ENCODE data around the gene DGKD. TPM values are rescaled to one million over a fixed set of nuclear protein-coding genes. Genes with fewer than 3 reads are reported as not detected.

Gene DGKD
- 9.7 and 16.0 TPM in 2 replicates for total RNA-seq (2014; rRNA removed; shearing (Covaris generic))

DNA sequence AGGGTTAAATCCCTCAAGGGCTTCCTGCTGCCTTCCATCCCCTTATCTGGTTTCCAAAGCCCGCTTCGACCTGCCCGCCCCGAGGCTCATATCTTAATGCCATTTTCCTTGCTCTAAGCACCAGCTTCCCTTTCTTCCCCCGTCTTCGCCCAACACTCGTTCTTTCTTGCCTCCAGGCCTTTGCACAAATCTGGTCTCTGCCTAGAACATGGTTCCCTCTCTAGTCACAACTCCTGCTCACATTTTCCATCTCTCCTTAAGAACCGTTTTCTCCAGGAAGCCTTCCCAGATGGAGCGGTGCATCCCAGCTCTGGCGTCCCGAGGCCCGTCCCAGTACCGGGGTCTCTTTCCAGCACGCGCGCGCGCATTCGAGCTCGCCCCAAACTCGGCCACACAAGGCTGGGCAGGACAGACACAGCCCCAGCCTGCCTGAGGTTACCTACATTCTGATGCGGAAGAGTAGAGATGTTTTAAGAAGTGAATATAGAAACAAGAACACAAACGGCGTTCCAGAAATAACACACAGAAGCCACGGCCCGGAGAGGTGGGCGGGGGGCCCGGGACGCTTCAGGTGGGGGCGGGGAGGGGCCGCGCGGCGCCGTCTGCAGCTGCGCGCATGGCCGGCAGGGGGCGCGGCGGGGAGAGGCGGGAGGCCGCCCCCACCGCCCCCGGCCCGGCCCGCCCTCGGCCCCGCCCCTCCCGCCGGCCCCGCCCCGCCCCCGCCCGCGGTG is at the start of gene DGKD:
Gene DGKD (plus strand): TSS at position 726 of the 731 bp plus-strand sequence. CDS start 25 bp downstream, outside the sequence.
- peak within 1 kb of the TSS; percentile 51; the same call in 1 of the 2 replicates for H3K27ac ChIP-seq
- no peaks in the 10 kb centered on the region for H3K9me3 ChIP-seq (replicated peaks)
- no peaks in the 10 kb centered on the region for H3K27me3 ChIP-seq (replicated peaks)
- peaks cover 31% of the 10 kb centered on the region for H3K4me1 ChIP-seq (replicated peaks)
- DNase-seq (ENCODE audit: low read depth in 1 of 2, low spot score in 2 of 2): peak; percentile 50 to 54
- peak within 1 kb of the TSS; percentile 58 for H3K4me3 ChIP-seq
- peaks cover 10% of the 10 kb centered on the region; the same call in 1 of the 2 replicates for H3K36me3 ChIP-seq

DNA sequence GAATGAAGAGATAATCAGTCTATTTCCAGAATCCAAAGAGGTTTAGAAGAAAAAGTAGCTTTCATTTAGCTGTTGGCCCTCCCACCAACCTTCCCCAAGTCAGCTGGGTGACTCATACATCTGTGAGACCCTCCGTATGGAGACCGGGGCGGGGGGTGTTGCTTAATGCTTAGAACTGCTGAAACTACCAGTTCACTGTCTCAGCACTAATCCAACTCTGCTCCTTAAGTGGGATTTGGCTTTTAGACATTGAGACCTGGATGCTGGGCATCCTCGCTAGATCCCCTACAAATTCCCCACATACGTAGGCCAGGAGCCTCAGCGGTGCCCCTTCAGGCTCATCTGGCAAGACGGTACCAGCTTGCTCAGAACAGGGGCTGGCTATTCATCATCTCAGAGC is 46.7 kb upstream of the DGKD start, which contains the start of gene SAG:
Gene SAG (plus strand): TSS at position 252 of the 400 bp plus-strand sequence. CDS start 1,374 bp downstream, outside the sequence.
- Histone ChIP-seq H3K9me3 (replicated peaks) (no peaks in the 10 kb centered on the region), H3K4me3 (no peak within 1 kb of the TSS), H3K27me3 (replicated peaks) (no peaks in the 10 kb centered on the region), H3K27ac (no peak within 1 kb of the TSS), H3K36me3 (no peaks in the 10 kb centered on the region), H3K4me1 (replicated peaks) (no peaks in the 10 kb centered on the region)
- DNase-seq (ENCODE audit: low read depth in 1 of 2, low spot score in 2 of 2): no peak

- H3K4me3 ChIP-seq: no peak overlapping the region
- no peak for DNase-seq (ENCODE audit: low read depth in 1 of 2, low spot score in 2 of 2)
- no peak overlapping the region for H3K27ac ChIP-seq
- H3K9me3 ChIP-seq (replicated peaks): no peaks in the 10 kb centered on the region
- no peaks in the 10 kb centered on the region for H3K4me1 ChIP-seq (replicated peaks)
- H3K27me3 ChIP-seq (replicated peaks): no peaks in the 10 kb centered on the region
- no peaks in the 10 kb centered on the region for H3K36me3 ChIP-seq
Observed at GRCh38 chr2:233311241-233311926, 42.9 kb upstream of the DGKD start.

DNA sequence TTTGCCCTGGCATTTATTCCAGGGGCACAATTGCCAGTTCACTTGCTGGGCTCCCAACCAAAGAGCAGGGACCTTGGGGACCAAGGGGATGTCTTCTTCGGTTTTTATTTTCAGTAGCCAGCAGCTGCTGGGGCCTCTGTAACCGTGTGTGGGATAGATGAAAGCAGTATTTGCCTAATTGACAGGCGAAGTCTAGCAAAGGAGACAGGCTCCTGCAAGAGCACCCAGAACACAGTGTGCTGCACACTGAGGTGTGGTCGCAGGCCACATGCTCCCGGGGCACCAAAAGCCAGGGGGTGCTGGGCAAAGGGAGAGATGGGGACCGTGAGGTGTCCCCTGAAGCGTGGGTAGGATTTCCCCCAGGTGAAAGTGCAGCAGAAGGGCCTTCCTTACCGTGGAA is 41.4 kb upstream of the DGKD start:
- H3K36me3 ChIP-seq: no peaks in the 10 kb centered on the region

DNA sequence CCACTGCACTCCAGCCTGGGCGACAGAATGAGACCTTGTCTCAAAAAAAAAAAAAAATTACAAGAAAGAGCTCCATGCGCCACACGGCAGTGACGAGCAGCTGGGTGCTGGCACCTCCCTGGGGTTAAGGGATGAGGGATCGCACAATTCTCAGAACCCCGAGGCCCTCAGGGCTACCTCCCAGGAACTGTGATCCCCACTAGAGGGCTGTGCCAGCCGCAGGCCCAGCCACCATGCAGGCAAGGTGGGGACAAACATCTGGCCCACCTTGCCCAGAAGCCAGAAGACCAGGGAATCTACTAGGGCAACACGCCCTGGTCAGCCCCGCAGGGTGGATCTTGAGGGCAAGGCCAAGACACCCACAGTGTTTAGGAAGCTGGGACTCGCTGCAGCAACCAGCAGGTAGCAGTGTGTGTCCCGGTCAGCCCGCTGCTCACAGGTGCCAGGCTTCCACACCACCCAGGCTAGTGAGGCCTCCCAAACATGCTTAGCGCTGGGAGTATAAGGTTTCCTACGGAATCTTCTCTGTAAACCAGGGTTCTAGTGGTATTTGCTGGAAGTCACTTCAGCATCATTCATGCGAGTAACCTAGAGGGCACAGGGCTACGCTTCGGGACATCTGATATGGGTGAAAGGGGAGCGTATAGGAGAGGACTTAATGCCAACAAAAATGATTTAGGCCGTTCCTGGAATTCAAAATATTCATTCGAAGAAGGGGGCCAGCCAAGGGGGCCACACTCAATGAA is 39.9 kb upstream of the DGKD start:
- no peak overlapping the region for H3K27ac ChIP-seq

More for the DNA sequence above, 41.4 kb upstream of the DGKD start:
- no peaks in the 10 kb centered on the region for H3K9me3 ChIP-seq (replicated peaks)
- H3K4me1 ChIP-seq (replicated peaks): no peaks in the 10 kb centered on the region
- no peaks in the 10 kb centered on the region for H3K27me3 ChIP-seq (replicated peaks)
- DNase-seq (ENCODE audit: low read depth in 1 of 2, low spot score in 2 of 2): no peak
- H3K4me3 ChIP-seq: no peak overlapping the region
- no peak overlapping the region for H3K27ac ChIP-seq

GRCh38 chr2:233317196-233317943 is 36.9 kb upstream of the DGKD start:
- Histone ChIP-seq H3K36me3 (no peaks in the 10 kb centered on the region), H3K27me3 (replicated peaks) (no peaks in the 10 kb centered on the region), H3K27ac (no peak overlapping the region), H3K4me3 (no peak overlapping the region), H3K4me1 (replicated peaks) (peaks cover 5% of the 10 kb centered on the region; the same call in 1 of the 2 replicates), H3K9me3 (replicated peaks) (no peaks in the 10 kb centered on the region)
- DNase-seq (ENCODE audit: low read depth in 1 of 2, low spot score in 2 of 2): no peak

More for the DNA sequence above, 39.9 kb upstream of the DGKD start:
- Histone ChIP-seq H3K9me3 (replicated peaks) (no peaks in the 10 kb centered on the region), H3K4me1 (replicated peaks) (no peaks in the 10 kb centered on the region), H3K4me3 (no peak overlapping the region), H3K36me3 (no peaks in the 10 kb centered on the region), H3K27me3 (replicated peaks) (no peaks in the 10 kb centered on the region)
- DNase-seq (ENCODE audit: low read depth in 1 of 2, low spot score in 2 of 2): no peak

DNA sequence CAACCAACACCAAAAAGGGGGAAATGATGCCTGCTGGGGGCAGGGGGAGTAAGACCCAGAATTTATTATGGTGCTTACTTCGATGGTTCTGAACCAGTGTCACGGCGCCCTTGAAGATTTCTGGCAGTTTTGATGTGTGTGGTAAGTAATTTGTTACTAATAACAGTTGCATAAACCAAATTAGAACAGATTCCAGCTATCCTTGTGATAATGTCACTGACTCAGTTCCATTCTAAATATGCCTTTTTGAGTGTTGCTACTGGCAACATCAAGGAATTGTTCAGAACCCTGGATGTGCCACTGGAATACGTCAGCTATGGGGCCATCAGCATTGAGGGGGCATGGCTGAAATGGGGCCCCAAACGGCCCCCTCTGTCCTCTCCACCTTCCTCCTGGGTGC is 35.0 kb upstream of the DGKD start:
- no peaks in the 10 kb centered on the region for H3K27me3 ChIP-seq (replicated peaks)
- H3K9me3 ChIP-seq (replicated peaks): no peaks in the 10 kb centered on the region
- DNase-seq (ENCODE audit: low read depth in 1 of 2, low spot score in 2 of 2): no peak
- H3K36me3 ChIP-seq: no peaks in the 10 kb centered on the region
- H3K4me3 ChIP-seq: no peak overlapping the region
- no peak overlapping the region for H3K27ac ChIP-seq
- peaks cover 5% of the 10 kb centered on the region; the same call in 1 of the 2 replicates for H3K4me1 ChIP-seq (replicated peaks)

DNA sequence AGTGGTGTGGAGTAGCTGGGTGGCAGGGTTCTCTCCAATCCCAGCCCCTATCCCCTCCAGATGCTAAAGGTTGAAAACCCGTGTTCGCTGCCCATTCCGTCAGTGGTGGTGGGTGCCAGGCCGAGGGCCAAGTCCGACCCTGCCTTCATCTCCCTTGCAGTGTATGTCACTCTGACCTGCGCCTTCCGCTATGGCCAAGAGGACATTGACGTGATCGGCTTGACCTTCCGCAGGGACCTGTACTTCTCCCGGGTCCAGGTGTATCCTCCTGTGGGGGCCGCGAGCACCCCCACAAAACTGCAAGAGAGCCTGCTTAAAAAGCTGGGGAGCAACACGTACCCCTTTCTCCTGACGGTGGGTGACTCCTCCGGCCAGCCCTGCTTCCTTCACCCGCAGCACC is 33.8 kb upstream of the DGKD start:
- H3K27me3 ChIP-seq (replicated peaks): no peaks in the 10 kb centered on the region
- peaks cover 5% of the 10 kb centered on the region; the same call in 1 of the 2 replicates for H3K4me1 ChIP-seq (replicated peaks)
- no peak overlapping the region for H3K4me3 ChIP-seq
- no peaks in the 10 kb centered on the region for H3K36me3 ChIP-seq
- no peak for DNase-seq (ENCODE audit: low read depth in 1 of 2, low spot score in 2 of 2)
- no peaks in the 10 kb centered on the region for H3K9me3 ChIP-seq (replicated peaks)
- no peak overlapping the region for H3K27ac ChIP-seq

DNA sequence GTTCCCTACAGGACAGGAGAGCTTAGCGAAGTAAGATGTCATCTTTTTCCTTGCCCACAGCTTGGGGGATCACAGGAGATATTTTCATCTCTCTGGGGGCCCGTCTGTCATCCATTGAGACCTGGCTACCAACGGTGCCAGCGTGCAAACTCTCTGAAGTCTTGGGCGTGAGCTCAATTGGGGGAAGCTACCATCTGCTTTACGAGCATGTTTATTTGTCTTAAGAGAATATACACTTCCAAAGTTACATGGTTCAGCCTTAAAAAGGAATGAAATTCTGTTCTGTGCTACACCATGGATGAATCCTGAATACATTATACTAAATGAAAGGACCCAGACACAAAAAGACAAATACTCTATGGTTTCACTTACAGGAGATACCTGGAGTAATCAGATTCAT is 33.1 kb upstream of the DGKD start:
- H3K4me1 ChIP-seq (replicated peaks): peaks cover 5% of the 10 kb centered on the region; the same call in 1 of the 2 replicates
- no peaks in the 10 kb centered on the region for H3K36me3 ChIP-seq
- H3K9me3 ChIP-seq (replicated peaks): no peaks in the 10 kb centered on the region
- DNase-seq (ENCODE audit: low read depth in 1 of 2, low spot score in 2 of 2): no peak
- H3K27ac ChIP-seq: no peak overlapping the region
- no peak overlapping the region for H3K4me3 ChIP-seq
- H3K27me3 ChIP-seq (replicated peaks): no peaks in the 10 kb centered on the region

DNA sequence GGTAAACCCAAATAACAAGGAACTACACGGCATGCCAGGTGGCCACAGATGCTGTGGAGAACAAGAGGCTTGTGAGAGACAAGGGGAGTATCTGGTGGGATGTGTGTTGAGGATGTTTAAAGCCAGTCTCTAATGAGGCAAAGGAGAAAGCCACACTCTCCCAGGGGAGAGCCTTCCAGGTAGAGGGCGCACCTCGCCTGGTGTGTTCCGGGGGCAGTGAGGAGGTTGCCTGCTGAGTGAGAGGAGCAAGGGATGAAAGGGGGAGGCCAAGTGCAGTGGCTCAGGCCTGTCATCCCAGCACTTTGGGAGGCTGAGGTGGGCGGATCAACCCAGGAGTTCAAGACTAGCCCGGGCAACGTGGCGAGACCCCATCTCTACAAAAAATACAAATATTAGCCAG is 30.4 kb upstream of the DGKD start:
- Histone ChIP-seq H3K4me1 (replicated peaks) (peaks cover 5% of the 10 kb centered on the region; the same call in 1 of the 2 replicates), H3K9me3 (replicated peaks) (no peaks in the 10 kb centered on the region), H3K27ac (no peak overlapping the region), H3K27me3 (replicated peaks) (no peaks in the 10 kb centered on the region), H3K36me3 (no peaks in the 10 kb centered on the region), H3K4me3 (no peak overlapping the region)
- DNase-seq (ENCODE audit: low read depth in 1 of 2, low spot score in 2 of 2): no peak

DNA sequence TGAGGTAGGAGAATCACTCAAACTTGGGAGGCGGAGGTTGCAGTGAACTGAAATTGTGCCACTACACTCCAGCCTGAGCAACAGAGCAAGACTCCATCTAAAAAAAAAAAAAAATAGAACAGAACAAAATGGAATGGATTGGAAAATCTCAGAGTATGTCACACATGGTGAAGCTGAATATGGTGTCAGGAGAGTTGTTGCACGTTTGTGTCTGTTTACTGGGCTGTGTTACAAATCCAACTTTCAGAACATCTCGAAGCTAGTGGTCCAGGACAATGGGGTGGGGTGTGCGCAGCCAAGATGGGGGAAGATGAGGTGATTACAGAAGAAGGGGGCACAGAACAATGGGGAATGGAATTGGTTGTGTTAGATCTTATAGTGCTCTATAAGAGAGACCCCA is 29.0 kb upstream of the DGKD start:
- H3K9me3 ChIP-seq (replicated peaks): no peaks in the 10 kb centered on the region; the same call in 1 of the 2 replicates
- no peak overlapping the region for H3K4me3 ChIP-seq
- H3K27me3 ChIP-seq (replicated peaks): no peaks in the 10 kb centered on the region
- no peak for DNase-seq (ENCODE audit: low read depth in 1 of 2, low spot score in 2 of 2)
- H3K4me1 ChIP-seq (replicated peaks): peaks cover 17% of the 10 kb centered on the region
- no peaks in the 10 kb centered on the region for H3K36me3 ChIP-seq
- H3K27ac ChIP-seq: no peak overlapping the region

- DNase-seq (ENCODE audit: low read depth in 1 of 2, low spot score in 2 of 2): no peak
- Histone ChIP-seq H3K27me3 (replicated peaks) (no peaks in the 10 kb centered on the region), H3K4me3 (no peak overlapping the region), H3K36me3 (no peaks in the 10 kb centered on the region), H3K4me1 (replicated peaks) (peaks cover 17% of the 10 kb centered on the region), H3K9me3 (replicated peaks) (no peaks in the 10 kb centered on the region; the same call in 1 of the 2 replicates), H3K27ac (no peak overlapping the region)
Observed at GRCh38 chr2:233325814-233326213, 28.5 kb upstream of the DGKD start.

GRCh38 chr2:233326500-233326899 is 27.8 kb upstream of the DGKD start:
- no peaks in the 10 kb centered on the region; the same call in 1 of the 2 replicates for H3K9me3 ChIP-seq (replicated peaks)
- DNase-seq (ENCODE audit: low read depth in 1 of 2, low spot score in 2 of 2): no peak
- H3K36me3 ChIP-seq: no peaks in the 10 kb centered on the region
- H3K27ac ChIP-seq: no peak overlapping the region
- no peaks in the 10 kb centered on the region for H3K27me3 ChIP-seq (replicated peaks)
- no peak overlapping the region for H3K4me3 ChIP-seq
- H3K4me1 ChIP-seq (replicated peaks): peaks cover 12% of the 10 kb centered on the region

Measured in SJSA1 (cell line).